GM18867 (cell line): ENCODE results near the gene SOX1.

ENCODE experiments used
- ATAC-seq: cut with Tn5 transposase; IDR thresholded peaks from one replicate; pipeline ENCODE4 v1.9.1; 2021; ENCODE audit warnings: mild to moderate bottlenecking, moderate library complexity; ENCODE audit not compliant: unreplicated experiment

Gene SOX1

DNA sequence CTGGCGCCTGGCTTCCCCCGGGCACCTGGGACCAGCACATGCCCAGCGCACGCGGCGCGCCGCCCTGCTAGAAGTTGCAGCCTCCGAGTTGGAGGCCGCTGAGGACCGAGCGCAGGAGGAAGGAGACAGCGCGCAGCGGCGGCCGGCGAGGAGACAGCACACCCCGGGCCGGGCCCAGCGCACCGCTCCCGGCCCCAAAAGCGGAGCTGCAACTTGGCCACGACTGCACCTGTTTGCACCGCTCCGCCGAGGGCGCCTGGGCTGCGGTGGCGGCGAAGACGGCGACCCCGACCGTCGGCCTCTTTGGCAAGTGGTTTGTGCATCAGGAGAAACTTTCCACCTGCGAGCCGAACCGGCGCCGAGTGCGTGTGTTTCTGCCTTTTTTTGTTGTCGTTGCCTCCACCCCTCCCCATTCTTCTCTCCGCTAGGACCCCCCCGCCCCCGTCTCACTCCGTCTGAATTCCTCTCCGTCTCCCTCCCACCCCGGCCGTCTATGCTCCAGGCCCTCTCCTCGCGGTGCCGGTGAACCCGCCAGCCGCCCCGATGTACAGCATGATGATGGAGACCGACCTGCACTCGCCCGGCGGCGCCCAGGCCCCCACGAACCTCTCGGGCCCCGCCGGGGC is at the start of gene SOX1:
Gene SOX1, plus strand, starts transcription at position 34 of the 626 bp plus-strand sequence. Its CDS starts 510 bp downstream, at position 544.
- no peak for ATAC-seq

DNA sequence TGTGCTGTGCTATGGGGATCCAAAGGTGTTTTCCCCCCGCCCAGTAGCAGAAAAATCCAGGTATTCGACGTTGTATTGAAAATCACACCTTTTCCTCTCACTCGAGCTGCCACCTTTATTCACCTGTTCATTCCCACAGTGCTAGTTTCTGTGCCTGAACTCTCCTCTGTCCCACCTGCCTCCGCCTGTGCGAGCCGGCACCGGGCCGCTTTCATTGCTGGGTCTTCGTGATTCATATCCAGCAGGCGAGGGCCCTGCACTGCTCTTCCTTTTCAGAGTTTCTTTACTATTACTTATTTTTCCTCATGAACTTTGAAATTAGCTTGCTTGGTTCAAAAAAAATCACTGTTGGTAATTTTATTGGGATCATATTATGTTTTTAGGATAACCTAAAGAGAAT is 42.4 kb upstream of the SOX1 start:
- no peak for ATAC-seq

DNA sequence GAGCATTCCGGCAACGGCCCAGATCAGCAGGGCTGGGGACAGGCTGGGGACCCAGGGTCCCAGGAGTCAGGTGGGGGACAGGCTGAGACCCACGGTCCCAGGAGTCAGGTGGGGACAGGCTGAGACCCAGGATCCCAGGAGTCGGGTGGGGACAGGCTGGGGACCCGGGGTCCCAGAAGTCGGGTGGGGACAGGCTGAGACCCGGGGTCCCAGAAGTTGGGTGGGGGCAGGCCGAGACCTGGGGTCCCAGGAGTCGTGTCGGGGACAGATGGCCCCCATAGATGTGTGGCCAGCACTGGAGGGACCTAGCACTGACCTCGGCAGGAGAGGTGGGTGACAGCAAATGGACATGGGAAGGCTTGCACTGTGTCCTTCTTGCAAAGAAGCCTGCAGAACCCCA is 39.7 kb upstream of the SOX1 start:
- no peak for ATAC-seq

DNA sequence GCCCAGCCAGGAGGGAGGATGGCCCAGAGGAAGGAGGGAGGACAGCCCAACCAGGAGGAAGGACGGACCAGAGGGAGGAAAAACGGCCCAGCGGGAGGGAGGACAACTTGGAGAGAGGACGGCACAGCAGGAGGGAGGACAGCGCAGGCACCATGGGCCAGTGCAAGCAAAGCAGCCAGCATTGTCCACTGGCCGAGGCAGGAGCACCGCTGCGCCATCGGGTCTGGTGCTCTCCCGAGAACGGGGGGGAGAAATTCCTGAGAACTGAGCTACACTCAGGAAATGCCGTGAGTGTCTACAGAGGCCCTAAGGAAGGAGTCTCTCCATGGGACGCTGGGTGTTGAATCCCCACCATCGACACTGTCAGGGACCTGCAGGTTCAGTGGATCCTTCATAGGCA is 38.5 kb upstream of the SOX1 start:
- no peak for ATAC-seq

DNA sequence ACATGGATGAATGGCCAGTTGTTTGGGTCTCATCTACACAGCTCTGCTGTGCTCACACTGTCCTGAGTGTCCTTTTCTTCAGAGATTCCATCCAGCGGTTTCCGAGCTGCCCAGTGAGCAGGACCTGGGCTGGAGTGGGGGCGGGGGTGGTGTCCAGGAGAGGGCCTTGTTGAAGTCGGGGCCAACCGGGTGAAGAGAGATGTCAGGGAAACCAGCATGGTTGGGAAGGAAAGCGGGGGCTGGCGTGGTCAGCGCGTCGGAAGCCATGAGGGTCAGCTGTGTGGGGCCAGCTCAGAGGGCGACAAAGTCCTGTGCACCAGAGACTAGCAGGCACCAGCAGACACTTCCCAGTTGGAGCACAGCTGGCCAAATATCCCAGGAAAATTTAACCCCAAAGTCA is 37.8 kb upstream of the SOX1 start:
- no peak for ATAC-seq

DNA sequence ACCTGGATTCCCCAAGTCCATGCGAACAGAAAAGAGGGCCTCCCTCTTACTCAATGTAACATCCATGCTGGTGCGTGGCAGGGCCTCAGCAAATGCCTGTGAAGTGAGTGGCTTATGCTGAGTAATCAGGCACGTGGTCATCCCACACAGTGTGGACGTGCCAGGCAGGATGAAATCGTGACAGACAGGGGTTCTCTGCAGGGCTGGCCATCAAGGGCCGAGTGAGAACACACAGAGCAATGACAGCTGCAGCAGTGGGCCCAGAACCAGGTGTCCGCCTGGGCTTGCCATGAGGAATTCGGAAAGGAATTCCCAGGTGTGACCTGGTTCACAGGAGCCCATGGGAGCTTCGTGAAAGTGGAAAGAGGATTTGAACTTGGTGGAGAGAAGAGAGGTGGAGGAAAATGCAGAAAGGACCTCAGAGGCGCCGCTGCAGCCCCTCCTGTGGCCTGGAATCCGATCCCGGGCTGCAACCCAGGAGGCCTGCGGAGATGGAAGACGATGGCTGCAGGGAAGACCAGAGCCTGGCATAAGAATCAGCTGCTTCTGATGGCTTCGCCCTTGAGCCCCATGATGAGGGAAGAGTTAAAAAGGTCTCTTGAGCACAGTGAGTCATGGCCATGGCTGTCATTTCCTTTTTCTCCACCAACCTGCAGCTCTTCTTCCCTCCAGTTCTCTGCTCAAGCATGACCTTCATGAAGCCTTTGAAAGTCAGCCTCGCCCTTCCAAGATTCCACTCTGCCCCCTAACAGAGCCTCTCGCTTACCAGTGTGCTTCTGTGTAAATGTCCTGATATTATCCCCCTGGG is 34.6 kb upstream of the SOX1 start:
- no peak for ATAC-seq

DNA sequence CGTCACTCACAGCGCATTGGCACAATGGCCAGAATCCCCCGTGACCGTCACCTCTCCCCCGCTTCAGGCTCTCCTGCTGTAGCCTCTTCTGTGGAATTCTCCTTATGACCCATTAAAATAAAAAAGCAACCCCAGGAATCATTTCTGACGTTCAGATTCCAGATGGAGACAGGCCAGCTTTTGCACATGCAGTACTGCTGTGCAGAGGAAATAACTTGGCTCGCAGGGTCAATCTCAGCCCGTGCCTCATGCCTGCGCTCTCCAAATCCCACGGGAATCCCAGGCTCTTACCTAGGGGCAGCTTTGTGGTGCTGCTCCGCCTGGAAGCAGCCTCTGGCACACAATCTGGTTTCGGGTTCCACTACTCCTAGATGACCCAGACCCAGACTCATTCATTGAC is 32.7 kb upstream of the SOX1 start:
- ATAC-seq = no peak

DNA sequence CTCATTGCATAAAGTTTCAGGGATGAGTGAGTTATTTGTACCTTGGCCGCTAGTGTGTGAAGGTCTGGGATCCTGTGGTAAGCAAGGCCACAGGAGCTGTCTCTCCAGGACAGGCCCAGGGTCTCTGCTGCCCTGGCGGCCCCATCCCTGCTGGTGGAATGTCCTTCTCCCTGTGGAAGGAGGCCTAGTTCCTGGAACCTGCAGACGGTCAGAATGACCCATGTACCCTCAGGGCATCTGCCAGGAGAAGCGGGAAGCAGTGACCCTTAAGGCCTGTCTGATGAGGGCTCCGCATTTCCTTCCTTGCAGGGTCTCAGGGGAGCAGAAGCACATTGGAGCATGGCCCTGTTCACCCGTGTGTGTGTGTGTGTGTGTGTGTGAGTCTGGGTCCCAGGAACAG is 32.1 kb upstream of the SOX1 start:
- ATAC-seq = no peak

DNA sequence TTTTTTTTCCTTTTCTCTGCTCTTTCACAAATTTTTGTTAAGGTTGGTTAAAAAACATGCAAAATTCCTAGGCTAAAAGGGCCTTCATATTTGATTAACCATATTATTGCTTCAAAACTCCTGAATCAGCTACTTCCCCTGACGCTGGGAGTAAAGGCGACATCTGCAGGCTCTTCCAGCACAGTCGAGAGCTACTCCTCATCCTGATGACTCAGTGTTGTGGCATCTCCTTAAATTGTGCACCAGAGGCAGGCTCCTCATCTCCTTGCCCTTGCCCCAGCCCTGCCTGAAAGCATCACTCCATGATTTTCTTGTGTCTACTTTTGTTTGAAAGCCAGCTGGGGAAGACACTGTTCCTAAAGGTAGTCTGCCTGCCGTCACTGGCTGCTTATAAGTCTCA is 24.5 kb upstream of the SOX1 start:
- ATAC-seq = no peak

DNA sequence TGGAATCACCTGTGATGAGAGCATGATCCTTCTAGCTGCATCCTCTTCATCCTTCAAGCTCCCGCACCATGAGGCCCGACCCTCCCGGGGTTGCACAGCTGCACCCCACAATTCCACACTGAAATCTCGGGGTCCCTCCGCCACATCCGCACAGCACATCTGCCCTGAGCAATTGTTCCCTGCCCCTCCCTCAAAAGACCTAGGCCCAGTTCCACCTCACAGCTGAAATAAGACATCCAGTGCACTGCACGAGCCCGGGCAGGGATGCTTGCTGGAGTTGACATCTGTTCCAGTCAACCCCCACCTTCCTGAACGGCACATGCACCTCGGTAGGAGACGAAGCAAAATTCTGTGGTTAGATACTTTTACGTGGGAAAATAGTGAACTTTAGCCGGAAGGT is 14.7 kb upstream of the SOX1 start:
- ATAC-seq = no peak

DNA sequence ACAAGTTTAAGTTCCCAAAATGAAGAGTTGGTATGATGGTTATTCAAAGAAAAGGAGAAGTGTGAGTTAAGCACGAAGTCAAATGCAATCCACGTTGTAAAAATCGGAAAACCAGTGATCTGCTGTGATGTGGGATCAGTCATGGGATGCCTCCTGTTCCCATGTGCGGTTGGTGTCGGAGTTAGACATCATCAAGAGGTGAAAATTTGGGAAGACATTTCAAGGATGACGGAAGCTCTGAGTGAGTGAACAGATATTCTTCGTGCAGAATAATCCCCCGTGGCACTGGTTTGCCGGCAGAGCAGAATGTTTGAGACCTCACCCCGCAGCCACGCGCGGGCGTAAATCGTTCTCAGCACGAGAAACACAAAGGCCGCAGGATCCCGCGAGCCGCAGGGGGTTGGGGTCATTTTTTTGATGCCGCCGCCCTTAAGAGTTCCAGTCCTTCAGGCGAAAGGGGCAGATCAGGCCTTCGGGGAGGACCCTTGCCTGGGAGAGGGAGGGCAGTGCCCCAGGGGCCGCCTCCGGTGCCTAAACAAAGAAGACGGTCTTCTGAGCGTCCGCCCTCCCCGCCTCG is 13.7 kb upstream of the SOX1 start:
- no peak for ATAC-seq

DNA sequence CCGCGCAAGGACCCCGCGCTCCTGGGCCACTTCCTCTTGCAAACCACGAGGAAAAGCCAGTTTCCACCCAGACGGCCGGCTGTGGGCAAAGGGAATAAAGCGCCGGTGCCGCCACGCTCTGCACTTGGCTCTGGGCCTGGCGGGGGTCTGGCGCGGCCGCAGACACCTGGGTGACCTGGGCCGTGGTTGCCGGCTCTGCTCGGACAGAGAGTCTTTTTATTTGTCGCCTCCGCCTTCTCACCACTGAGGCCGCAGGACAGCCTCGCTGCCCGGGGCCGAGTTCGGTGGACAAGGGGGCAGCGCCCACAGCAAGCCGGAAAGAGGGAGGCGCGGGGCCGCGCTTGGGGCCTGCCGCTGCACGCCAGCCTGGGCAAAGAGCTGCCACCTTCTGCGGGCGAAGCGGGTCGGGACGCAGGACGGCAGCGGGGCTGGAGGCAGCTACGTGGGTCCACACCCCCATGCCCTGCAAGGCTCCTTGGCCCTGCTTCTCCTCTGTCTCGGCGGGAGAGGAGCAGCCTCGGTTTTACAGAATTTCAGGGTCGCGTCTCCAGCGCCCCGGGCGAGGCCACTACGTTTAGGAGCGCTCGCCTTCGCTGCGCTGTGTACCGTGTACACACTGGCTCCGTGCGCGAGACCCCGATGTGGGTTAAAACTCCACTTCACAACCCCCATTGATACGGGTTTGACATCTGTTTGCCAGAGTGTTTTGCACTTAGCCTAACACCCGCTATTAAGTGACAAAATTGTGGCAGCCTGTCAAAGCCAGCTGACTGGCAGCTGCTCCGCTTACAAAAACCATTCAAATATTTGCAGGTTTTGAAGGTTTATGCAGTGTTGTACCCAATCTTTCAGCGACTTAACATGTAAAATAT is 13.0 kb upstream of the SOX1 start:
- ATAC-seq = no peak

DNA sequence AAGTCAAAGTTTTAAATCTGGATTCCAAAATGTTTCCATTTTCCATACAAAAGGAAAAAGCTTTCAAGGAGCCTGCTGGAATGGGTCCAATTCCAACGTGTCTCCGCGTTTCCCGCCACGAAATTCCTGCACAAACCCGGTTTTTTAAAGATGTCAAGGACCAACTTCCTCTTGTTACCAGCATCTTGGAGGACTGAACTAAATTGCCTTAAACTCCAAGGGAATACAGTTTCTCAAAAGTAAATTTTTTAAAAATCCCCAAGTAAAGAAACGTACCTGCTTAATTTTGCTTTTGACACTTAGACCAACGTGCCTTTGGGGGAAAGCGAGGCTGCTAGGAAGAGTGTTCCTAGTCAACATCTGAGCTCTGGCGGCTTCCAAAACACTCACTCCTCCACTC is 12.3 kb upstream of the SOX1 start:
- ATAC-seq = no peak

DNA sequence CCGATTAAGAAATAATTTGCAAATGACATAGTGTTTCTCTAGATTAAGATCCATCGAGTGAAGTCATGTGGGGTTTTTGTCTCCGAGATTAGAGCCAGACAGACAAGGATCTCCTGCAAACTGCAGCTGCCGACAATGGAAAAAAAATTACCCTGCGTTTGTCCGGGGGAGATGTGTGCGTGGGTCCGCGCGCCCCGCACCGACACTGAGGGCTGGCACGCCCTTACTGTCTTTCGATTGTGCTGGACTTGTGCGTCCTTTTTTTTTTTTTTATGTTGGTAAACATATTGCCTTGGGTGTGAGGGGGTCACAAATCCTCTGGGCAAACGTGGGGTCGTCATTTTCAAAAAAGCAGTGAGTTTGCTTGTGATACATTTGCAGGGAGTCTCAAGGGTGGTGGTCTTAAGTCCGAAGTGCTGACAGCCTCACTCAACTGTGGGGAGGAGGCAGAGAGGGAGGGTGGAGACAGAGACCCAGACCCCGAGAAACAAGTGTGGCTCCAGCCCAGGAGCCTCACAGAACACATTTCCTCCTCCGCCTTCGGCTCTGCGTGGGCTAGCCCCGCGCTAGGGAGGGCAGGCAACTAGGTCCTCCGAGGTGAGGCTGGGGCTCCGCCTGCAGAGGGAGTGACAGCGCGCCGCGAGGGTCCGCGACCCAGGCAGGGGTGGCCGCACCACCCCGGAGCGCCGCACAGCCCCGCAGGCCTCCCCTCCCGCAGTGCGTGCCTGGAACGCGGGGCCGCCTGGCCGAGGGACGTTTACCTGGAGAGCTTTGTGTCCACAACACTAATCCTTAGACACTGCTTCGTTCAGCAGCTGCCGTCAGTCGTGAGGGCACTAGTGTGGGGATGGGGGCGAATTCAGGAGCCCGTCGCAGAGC is 11.7 kb upstream of the SOX1 start:
- no peak for ATAC-seq

DNA sequence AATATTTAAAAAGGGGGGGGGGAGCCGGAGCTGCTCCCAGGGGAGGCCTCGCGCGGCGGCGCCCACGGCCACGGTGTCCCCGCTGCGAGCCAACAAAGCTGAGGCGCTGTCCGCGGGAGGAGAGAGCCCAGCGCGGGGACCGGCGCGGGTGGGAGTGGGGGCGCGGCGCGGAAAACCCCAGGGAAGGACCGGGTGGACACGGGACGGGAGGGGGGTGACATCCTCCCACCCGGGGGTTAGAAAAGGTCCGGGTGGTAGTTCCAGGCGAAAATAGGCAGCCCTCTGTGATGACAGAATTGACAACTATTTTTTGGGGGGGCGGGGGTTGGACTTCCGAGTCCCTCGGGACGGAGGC is 11.1 kb upstream of the SOX1 start:
- ATAC-seq = no peak

DNA sequence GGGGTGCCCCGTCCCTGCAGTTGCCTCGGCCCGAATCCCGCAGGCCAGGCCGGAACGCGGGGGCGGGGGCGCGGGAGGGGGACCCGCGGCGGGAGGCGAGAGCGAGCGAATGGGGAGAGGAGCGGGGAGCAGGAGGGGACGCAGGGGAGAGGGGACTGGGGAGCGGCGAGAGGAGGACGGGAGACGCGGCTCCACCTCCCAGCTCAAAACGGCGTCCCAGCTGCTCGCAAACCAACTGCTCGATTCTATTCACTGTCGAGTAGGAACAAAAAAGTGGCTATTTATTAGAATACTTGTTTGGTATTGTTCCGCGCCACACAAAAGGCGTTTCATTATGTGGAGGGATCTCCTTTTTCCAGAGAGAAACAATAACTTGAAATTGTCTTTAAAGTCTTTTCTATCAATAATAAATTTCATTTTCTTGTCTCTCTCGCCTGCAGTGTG is 10.6 kb upstream of the SOX1 start:
- ATAC-seq = no peak

DNA sequence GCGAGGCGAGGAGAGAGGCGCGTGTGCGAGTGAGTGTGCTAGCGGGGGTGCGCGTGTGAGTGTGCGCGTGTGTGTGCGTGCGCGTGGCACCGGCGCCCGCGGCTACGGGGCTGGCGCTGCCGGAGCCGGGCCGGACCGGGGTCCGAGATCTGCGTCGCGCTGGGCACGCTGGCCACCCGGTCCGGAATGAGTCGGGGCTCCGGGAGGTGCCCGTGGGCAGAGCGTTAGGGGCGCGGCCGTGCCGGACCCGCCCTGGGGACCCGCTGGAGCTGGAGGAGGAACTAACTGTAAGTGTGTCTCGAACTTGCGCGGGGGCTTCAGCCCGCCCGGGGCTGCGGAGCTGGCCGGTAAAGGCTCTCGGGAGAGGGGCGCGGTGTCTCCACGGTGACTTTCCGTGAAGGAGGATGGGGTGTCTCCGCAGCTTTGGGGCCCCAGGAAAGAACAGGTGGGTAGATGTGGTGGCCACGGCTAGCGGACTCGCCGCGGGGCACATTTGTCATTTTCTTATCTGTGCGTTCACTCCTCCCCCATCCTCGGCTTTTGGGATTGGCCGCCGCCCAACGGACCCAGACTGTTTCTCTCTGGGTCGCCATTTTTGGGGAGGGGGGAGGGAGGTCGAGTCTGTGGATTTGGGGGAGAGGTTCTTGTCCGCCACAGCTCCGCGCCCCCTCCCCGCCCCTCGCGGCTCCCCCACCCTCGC is 10.1 kb upstream of the SOX1 start:
- no peak for ATAC-seq

DNA sequence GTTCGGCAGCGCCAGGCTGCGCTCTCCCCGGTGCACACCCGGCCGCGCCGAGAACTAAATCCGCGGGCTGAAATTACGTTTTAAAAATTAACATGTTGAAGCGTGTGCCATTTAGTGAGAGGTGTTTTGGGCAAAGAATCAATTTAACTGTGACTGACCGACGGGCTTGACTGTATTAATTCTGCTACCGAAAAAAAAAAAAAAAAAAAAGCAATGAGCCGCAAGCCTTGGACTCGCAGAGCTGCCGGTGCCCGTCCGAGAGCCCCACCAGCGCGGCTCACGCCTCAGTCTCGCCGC is 9.6 kb upstream of the SOX1 start:
- ATAC-seq = no peak

DNA sequence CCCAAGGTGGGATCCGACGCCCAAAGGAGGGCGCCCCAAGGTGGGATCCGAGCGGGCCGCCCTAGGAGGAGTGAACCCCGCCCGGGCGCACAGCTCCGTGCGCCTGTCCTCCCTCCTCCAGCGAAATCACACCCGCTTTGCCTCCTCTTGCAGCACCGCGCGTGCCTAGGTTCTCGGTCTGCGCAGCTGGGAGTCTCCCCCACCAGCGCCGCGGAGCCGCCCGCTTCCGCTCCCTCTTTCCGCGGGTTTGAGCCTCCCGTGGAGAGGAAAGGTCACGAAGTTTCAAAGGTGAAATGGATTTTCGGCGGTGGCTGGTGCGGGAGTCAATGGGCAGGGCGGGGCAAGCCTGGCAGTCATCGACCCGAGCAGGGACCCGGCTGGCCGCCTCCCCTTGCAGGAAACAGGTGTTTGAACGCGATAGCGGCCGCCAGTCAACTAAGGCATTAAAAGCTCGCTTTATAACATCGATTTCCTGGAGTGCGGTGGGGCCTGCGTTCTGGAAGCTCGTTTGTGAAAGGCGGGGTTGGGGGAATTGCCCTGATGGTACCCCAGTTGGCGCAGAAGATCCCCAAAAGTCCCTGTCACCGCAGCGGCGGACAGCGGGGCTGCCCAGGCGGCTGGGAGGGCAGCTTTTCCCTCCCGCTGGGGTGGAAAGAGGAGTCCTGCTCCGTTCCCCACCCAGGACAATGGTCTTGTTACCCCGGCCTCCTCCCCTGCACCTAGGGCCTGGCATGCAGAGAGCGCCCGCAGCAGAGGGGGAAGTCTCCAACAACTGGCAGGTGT is 9.0 kb upstream of the SOX1 start:
- no peak for ATAC-seq
